Activated CD4-positive, alpha-beta T cell treated with anti-CD3 and anti-CD28 coated beads, Interleukin-2, amount 10 ng/mL, durations not matched to agents 7 days and 5 days (primary cell): Measurements from ENCODE around the gene F5. TPM values are rescaled to one million over a fixed set of nuclear protein-coding genes. Genes with fewer than 3 reads are reported as not detected.

ENCODE experiments used
- CTCF ChIA-PET: fragments of 350-600 bp; sonication (Branson Sonifier 250); formaldehyde crosslinking; loops from one replicate; lab custom pipeline; 2021; ENCODE audit warnings: antibody characterized with exemption; lab: Charles Lee
- POLR2A ChIA-PET: fragments of 350-600 bp; sonication (Branson Sonifier 250); formaldehyde crosslinking; loops from one replicate; lab custom pipeline; 2021; ENCODE audit warnings: antibody characterized with exemption; lab: Charles Lee
- DNase-seq: peaks from one replicate; pipeline ENCODE4 v3.0.0-alpha.2; 2020
- H3K27ac Mint-ChIP-seq: one replicate; pipeline ENCODE4 v1.8.0; 2021; ENCODE audit warnings: mild to moderate bottlenecking, moderate library complexity, mixed read lengths
- H3K27me3 Mint-ChIP-seq: one replicate; pipeline ENCODE4 v1.8.0; 2021; ENCODE audit warnings: mixed read lengths
- H3K36me3 Mint-ChIP-seq: one replicate; pipeline ENCODE4 v1.8.0; 2021; ENCODE audit warnings: low read depth, mixed read lengths
- H3K4me1 Mint-ChIP-seq: one replicate; pipeline ENCODE4 v1.8.0; 2021; ENCODE audit warnings: mixed read lengths
- H3K4me3 Mint-ChIP-seq: one replicate; pipeline ENCODE4 v1.8.0; 2021; ENCODE audit warnings: mild to moderate bottlenecking, moderate library complexity, mixed read lengths
- H3K9me3 Mint-ChIP-seq: one replicate; pipeline ENCODE4 v1.8.0; 2021; ENCODE audit warnings: mixed read lengths
- total RNA-seq, 2 experiments: library from RNA; stranded (reverse); gene quantifications; one replicate each; pipeline ENCODE4 v1.2.3, GENCODE V29; 2021

The F5 gene
- total RNA-seq, 2 experiments from 2014 or later, result 12.2 to 15.7 TPM

DNA sequence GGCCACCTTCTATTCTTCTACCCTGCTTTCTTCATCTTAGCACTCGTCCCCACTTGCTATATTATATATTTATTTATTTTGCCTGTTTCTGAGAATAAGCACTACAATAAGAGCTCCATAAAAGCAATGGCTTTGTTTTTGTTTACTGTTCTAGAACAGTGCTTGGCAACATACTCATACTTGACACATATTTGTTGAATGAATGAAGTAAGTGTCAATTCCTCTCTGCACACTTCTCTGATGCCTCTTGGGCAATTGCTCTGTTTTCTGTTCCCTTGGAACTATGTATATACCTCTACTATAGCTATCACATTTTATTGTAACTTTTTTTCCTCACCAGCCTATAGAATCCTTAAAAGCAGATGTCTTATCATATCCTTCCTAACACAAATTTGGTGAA, 93.0 kb downstream of the F5 start:
- Mint-ChIP-seq H3K27me3 (peaks cover 3% of the 10 kb centered on the region), H3K27ac (no peak overlapping the region), H3K4me3 (no peak overlapping the region), H3K9me3 (peaks cover 5% of the 10 kb centered on the region), H3K4me1 (peaks cover 13% of the 10 kb centered on the region), H3K36me3 (peaks cover 4% of the 10 kb centered on the region)
- CTCF ChIA-PET, result no interaction called here
- no peak for DNase-seq
- POLR2A ChIA-PET, result no interaction called here

DNA sequence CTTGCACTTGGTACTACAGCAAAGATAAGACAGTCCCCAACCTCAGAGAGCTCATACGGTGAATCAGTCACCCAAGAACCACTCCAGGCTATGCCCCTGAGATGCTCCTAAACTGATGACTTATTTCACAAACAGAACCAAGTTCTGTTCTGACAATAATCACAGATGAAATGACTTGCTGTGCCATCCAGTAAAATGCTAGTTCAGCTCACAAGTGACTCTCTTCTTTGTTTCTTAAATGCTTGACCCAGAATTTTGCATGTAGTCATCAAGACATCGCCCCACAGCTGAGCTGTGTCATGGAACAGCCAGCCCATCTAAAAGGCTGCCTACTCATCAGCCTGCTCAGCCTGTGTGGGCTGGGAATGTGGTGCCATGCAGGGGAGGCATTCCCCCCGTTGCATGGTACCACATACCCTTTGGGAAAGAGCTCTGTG, 94.4 kb downstream of the F5 start:
- Mint-ChIP-seq H3K27me3 (peaks cover 3% of the 10 kb centered on the region), H3K4me1 (peaks cover 22% of the 10 kb centered on the region), H3K9me3 (no peaks in the 10 kb centered on the region), H3K27ac (no peak overlapping the region), H3K36me3 (no peaks in the 10 kb centered on the region), H3K4me3 (no peak overlapping the region)
- CTCF ChIA-PET, result interaction anchor here (0.6 kb wide), 1 partner anchor 201 kb away, joined by 4 read pairs; no protein-coding TSS in a partner anchor
- POLR2A ChIA-PET, result no interaction called here
- no peak for DNase-seq

DNA sequence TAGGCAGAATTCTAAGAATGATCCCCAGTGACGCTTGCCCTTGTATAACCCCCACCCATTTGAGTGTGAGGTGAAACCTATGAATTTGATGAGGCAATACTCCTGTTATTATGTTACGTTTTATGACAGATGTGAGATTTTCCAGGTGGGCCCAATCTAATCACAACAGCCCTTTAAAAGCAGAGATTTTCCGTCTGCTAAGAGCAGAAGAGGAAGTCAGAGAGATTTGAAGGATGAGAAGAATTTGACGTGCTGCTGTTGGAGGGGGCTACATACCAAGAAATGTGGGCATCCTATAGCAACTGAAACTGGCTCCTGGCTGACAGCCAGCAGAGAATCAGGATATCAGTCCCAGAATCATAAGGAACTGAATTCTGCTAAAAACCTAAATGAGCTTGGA, 98.1 kb downstream of the F5 start:
- Mint-ChIP-seq H3K27ac (no peak overlapping the region), H3K4me3 (no peak overlapping the region), H3K4me1 (peaks cover 42% of the 10 kb centered on the region), H3K36me3 (peaks cover 5% of the 10 kb centered on the region), H3K9me3 (no peaks in the 10 kb centered on the region), H3K27me3 (no peaks in the 10 kb centered on the region)
- CTCF ChIA-PET, result interaction anchor here (0.9 kb wide), 1 partner anchor 16 kb away, joined by 3 read pairs; no protein-coding TSS in a partner anchor
- POLR2A ChIA-PET, result no interaction called here
- no peak for DNase-seq

DNA sequence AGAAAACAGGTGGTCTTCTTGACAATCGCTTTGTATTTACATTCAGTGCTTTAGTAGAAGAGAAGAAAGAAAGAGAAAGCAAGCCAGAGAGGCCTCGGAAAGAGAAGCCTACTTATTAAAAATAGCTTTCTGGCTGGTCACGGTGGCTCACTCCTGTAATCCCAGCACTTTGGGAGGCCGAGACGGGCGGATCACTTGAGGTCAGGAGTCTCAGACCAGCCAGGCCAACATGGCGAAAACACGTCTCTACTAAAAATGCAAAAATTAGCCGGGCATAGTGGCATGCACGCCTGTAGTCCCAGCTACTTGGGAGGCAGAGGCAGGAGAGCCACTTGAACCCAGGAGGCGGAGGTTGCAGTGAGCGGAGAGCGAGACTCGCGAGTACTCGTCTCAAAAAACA, 98.7 kb downstream of the F5 start:
- ChIA-PET POLR2A (no interaction called here), CTCF (interaction anchor here (0.9 kb wide), 1 partner anchor 17 kb away, joined by 3 read pairs; no protein-coding TSS in a partner anchor)
- Mint-ChIP-seq H3K9me3 (no peaks in the 10 kb centered on the region), H3K4me1 (peaks cover 44% of the 10 kb centered on the region), H3K27ac (no peak overlapping the region), H3K4me3 (no peak overlapping the region), H3K27me3 (no peaks in the 10 kb centered on the region), H3K36me3 (peaks cover 5% of the 10 kb centered on the region)
- DNase-seq, result no peak

DNA sequence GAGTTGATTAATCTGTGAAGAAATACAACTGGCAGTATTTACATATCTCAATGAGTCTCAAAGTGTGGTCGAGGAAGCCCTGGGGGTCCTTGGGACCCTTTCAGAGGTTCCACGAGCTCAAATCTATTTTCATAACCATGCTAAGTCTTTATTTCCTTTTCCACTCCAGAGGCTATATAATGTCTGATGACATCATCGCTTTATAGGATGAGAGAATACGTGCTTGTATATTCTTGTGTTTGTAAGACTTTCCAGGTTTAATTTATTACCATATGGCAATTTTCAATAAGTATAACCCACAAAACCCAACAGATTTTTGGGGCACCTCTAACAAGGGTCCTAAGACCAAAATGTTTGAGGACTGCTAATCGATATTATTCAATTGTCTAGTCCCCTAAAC, 99.1 kb downstream of the F5 start:
- no peaks in the 10 kb centered on the region for H3K9me3 Mint-ChIP-seq
- H3K27ac Mint-ChIP-seq, result peak overlapping the region; percentile 21
- peaks cover 44% of the 10 kb centered on the region for H3K4me1 Mint-ChIP-seq
- DNase-seq, result no peak
- peak overlapping the region; percentile 87 for H3K4me3 Mint-ChIP-seq
- CTCF ChIA-PET, result interaction anchor here (0.9 kb wide), 1 partner anchor 17 kb away, joined by 3 read pairs; no protein-coding TSS in a partner anchor
- peaks cover 5% of the 10 kb centered on the region for H3K36me3 Mint-ChIP-seq
- no peaks in the 10 kb centered on the region for H3K27me3 Mint-ChIP-seq
- POLR2A ChIA-PET, result no interaction called here

DNA sequence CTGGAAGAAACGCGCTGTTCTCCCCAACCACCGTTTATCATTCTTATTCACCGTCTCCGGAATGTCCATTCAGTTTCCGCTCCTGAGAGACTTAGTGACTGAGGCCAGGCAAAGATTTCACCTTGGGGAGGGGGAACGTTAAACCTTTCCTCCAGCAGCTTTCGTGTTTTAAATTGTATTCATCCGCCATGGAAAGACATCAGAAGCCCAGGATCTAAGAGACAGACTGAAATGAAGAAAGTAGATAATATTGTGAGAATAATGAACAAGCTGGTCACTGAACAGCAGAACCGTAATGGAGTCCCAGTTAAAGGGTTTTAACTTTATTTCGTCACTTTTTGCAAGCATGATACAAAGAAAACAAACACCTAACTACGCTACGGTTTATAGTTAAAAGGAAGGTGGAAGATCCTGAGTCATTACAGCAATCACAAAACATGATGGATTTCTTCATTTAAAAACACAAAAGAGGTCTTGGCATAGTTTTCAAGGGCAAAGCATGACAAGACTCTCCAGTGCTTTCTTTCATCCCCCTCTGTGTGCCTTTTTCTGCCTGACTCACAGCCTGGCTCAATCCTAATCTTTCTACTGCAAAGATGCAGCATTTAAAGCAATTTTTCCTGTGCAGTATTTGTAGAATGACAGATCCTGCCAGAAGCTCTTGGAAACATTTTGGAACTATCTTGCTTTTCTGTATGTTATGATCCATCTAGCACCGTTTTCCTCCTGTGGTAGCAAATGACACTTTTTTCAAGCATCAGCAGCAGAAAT, 99.8 kb downstream of the F5 start:
- peak overlapping the region; percentile 93 for H3K27ac Mint-ChIP-seq
- POLR2A ChIA-PET, result interaction anchor here (0.7 kb wide), 1 partner anchor 100 kb away, joined by 3 read pairs; the partner anchor contains the start of gene F5
- H3K4me1 Mint-ChIP-seq, result peaks cover 44% of the 10 kb centered on the region
- H3K4me3 Mint-ChIP-seq, result peak overlapping the region; percentile 87
- peaks cover 5% of the 10 kb centered on the region for H3K36me3 Mint-ChIP-seq
- no peaks in the 10 kb centered on the region for H3K27me3 Mint-ChIP-seq
- CTCF ChIA-PET, result interaction anchor here (0.6 to 1.6 kb wide), 5 partner anchors 12 to 144 kb away, joined by 3 read pairs; no protein-coding TSS in a partner anchor
- no peaks in the 10 kb centered on the region for H3K9me3 Mint-ChIP-seq
- DNase-seq, result no peak

DNA sequence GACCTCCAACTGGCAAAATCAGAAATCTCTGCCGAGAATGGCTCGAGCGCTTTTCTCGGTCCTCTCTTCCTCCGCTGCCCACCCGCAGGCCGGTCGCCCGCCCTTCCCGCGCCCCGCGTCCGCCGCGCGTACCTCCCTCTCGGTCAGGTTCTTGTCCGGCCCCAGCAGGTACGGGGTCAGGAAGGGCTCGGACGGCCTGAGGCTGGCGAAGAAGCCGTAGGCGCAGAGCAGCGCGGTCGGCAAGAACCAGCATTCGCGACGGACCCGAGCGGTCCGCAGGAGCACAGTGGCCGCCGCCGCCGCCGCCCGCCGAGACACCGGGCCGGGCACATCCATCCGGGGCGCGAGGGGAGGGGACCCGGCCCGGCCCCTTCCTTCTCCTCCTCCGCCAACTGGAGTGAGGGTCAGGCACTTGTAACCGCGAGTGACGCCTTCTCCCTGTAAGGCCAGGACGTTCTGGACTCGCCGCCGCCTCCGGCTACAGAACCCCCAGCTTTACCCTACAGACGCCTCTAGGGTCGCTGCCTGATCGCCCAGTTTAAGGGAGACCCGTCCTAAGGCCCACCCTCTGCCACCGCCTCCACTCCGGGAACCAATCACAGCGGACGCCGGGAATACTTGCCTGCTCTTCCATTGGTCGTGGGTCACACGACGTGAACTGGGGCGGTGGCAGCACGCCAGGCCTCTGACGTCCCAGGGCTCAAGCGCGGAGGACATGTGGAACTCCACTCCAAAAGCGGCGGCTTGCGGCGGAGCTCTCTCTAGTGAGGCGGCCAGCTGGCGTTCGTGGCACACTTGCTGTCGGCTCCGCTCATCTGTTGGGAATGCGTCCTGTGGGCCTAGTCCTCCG, 100.6 kb downstream of the F5 start, which contains the start of gene SLC19A2:
Gene SLC19A2, minus strand, starts transcription at position 514 of the 850 bp plus-strand sequence. Its CDS starts 178 bp downstream, at position 336.
- peak within 1 kb of the TSS; percentile 93 for H3K27ac Mint-ChIP-seq
- peaks cover 9% of the 10 kb centered on the region for H3K36me3 Mint-ChIP-seq
- peak within 1 kb of the TSS; percentile 87 for H3K4me3 Mint-ChIP-seq
- peak; percentile 96 for DNase-seq
- ChIA-PET POLR2A (interaction anchor here (0.7 kb wide), 1 partner anchor 101 kb away, joined by 3 read pairs; the partner anchor contains the start of gene F5), CTCF (interaction anchor here (0.6 to 1.6 kb wide), 5 partner anchors 13 to 145 kb away, joined by 3 read pairs; no protein-coding TSS in a partner anchor)
- H3K9me3 Mint-ChIP-seq, result no peaks in the 10 kb centered on the region
- H3K4me1 Mint-ChIP-seq, result peaks cover 48% of the 10 kb centered on the region
- no peaks in the 10 kb centered on the region for H3K27me3 Mint-ChIP-seq

DNA sequence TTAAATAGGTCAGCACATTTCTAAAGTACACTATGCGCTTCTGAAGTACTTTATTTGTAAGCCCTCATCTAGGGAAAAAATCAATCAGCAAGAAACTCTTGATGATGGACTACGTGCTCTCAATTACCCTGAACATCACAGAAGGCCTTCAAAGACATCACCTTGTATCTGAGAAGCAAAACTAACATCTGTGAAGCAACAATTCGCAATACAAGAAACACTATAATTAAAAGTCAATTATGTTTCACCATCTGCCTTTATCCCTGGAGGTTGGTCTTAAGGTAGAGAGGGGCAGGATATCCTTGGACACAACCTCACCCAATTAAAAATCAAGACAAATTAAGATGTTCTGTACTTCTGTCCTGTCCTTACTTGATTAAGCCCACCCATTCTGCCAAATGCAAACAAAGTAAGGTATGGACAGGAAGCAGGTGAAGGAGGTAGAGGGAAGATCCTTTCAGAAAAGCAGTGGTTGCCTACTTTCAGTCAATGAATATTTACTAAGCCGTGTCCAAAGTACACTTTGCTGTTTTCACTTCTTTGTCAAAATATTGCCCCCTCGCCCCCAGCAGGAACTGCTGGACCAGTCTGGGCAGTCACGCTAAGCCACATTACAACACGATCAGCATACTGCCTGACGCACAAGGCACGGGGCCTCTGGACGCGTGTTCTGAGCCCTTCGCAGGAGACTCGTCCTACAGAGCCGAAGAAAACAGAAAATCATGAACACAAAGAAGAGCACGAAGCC, 101.4 kb downstream of the F5 start:
- ChIA-PET CTCF (interaction anchor here (1.3 kb wide), 1 partner anchor 21 kb away, joined by 3 read pairs; no protein-coding TSS in a partner anchor), POLR2A (no interaction called here)
- Mint-ChIP-seq H3K4me1 (peaks cover 50% of the 10 kb centered on the region), H3K9me3 (no peaks in the 10 kb centered on the region), H3K27me3 (no peaks in the 10 kb centered on the region), H3K27ac (peak overlapping the region; percentile 83), H3K4me3 (peak overlapping the region; percentile 87), H3K36me3 (peaks cover 10% of the 10 kb centered on the region)
- DNase-seq, result no peak

DNA sequence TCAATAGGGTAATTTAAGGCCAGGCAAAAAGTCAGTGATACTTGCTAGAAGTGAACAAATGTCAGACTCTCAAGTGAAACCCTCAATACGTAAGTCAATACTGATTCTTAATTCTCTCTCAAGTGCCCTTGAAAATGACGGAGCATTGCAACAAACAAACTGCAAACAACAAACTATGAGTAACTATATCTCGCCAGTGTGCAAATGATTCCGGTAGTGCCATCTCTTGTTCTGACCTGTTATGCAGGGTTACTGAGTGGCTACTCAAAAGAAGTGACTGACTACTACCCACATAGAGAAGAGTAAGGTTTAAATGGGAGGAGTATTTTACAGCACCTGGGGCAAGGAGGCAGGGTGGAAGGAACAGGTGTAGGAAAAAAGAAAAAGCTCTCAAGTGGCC, 102.2 kb downstream of the F5 start:
- ChIA-PET POLR2A (no interaction called here), CTCF (no interaction called here)
- Mint-ChIP-seq H3K4me3 (peak overlapping the region; percentile 8), H3K4me1 (peaks cover 47% of the 10 kb centered on the region), H3K27ac (peak overlapping the region; percentile 0), H3K36me3 (peaks cover 10% of the 10 kb centered on the region), H3K27me3 (no peaks in the 10 kb centered on the region), H3K9me3 (no peaks in the 10 kb centered on the region)
- no peak for DNase-seq

DNA sequence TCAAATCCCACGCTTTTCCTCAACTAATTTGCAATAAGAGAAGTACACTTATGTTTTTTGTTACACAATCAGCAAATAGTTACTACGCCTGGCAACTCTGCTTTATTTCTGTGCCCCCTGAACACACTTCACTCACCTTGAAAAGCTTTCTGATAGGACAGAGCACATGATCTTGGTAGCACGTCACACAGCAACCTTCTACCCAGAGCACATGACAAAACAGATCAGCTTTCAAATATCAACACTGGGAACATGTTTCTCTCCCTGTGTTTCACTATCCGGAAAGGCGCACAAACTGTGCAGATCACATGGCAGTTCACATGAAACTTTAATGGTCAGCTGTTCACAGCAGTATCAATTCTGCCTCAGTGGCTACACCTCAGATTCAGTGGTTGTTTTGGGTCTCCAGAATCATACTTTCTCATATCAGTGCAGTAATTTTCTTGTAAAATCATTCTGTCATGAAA, 102.7 kb downstream of the F5 start:
- CTCF ChIA-PET, result no interaction called here
- peaks cover 10% of the 10 kb centered on the region for H3K36me3 Mint-ChIP-seq
- H3K4me1 Mint-ChIP-seq, result peaks cover 46% of the 10 kb centered on the region
- POLR2A ChIA-PET, result no interaction called here
- DNase-seq, result no peak
- no peak overlapping the region for H3K27ac Mint-ChIP-seq
- no peaks in the 10 kb centered on the region for H3K9me3 Mint-ChIP-seq
- no peak overlapping the region for H3K4me3 Mint-ChIP-seq
- H3K27me3 Mint-ChIP-seq, result no peaks in the 10 kb centered on the region

DNA sequence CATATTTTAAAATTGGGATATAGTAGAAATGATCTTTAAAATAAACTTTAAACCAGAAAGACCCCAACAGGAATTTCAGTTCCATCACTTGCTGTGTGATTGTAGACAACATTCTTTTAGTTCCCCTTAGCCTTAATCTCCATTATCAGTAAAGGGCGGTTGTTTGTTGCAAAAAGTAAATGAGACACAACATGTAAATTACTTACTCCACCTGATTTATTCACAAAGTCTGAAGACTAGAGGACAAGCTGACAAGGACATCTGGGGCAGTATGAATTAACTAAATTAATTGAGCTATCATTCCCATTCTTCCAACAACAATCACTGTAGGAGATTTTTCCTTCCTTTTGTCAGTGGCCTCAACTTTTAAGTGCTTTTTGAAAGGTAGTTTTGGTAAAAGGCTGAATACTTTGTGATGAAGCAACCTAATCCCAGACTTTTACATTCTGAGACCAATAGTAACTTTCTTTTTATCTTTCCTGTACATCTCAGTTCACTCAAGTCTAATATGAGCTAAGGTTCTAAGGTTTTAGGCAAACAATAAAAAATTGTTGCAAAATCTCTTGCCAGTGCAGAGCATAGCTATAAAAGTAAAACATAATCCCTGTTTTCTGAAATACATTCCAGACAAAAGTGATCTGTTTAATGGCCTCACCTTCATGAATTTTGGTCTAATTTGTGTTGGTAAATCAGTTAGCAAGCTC, 106.8 kb downstream of the F5 start:
- Mint-ChIP-seq H3K36me3 (peaks cover 15% of the 10 kb centered on the region), H3K9me3 (no peaks in the 10 kb centered on the region), H3K27me3 (no peaks in the 10 kb centered on the region), H3K4me3 (no peak overlapping the region), H3K27ac (no peak overlapping the region), H3K4me1 (peaks cover 21% of the 10 kb centered on the region)
- ChIA-PET POLR2A (interaction anchor here (0.7 kb wide), 1 partner anchor 44 kb away, joined by 5 read pairs; no protein-coding TSS in a partner anchor), CTCF (interaction anchor here (0.5 kb wide), 1 partner anchor 406 kb away, joined by 3 read pairs; no protein-coding TSS in a partner anchor)
- DNase-seq, result no peak
